GM18909 (cell line): Measurements from ENCODE around the gene DDX51.
A peak's percentile ranks its signal among the peaks of the same experiment; 100 is the strongest.
"Not testable (repeated sequence)": the region's sequence is repeated elsewhere in the genome, so short reads cannot be mapped to it uniquely, and the experiment has no call there.

Experiments
- ATAC-seq: cut with Tn5 transposase; IDR thresholded peaks from one replicate; pipeline ENCODE4 v1.9.1; 2021; ENCODE audit warnings: mild to moderate bottlenecking; ENCODE audit not compliant: unreplicated experiment, poor library complexity

DDX51 gene

GRCh38 chr12:132143336-132144071, 615 bp downstream of the DDX51 start:
- peak; percentile 33 for ATAC-seq

- no peak for ATAC-seq
Measured at GRCh38 chr12:132142679-132143335, 1.3 kb downstream of the DDX51 start.

- ATAC-seq = no peak
Measured at GRCh38 chr12:132141976-132142678, 2.0 kb downstream of the DDX51 start.

DNA sequence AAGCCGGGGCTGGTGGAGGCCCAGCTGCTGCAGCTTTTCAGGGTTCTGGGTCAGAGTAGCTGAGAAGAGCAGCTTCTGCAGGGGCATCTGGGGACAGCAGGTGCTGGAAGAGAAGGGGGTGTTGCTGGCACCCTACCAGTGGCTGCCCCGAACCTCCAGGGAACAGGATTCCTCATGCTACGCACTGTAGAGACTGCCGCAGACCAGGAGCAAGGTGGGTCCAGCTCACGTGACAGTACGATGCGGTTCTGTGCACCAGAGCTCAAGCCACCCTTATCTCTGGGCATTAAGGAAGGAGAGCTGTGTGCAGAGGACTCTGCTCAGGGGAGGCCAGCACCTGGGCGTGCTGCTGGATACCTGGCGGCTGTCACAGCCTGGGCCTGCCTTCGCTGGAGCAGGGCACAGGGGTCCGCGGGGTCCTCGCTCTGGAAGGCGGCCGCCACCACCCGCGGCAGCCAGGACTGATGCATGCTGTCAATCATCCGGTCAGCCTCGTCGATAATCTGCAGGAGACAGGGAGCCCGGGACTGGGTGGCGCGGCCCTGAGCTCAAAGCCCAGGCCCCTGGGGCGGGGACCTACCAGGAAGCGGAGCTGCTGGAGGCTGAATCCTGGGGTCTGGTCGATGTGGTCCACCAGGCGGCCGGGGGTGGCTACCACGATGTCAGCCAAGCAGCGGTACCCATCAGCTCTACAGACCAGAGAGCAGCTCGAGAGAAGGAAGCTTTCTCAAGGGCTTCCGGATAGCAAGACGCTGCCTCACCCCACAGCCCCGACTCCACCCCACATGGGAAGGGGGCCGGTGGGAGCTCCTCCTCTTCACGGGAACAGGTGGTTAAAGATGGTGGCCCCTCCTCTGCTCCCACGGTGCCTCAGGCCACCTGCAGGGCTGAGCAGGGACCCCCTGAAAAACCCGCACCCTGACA, 2.9 kb downstream of the DDX51 start:
- ATAC-seq = no peak

DNA sequence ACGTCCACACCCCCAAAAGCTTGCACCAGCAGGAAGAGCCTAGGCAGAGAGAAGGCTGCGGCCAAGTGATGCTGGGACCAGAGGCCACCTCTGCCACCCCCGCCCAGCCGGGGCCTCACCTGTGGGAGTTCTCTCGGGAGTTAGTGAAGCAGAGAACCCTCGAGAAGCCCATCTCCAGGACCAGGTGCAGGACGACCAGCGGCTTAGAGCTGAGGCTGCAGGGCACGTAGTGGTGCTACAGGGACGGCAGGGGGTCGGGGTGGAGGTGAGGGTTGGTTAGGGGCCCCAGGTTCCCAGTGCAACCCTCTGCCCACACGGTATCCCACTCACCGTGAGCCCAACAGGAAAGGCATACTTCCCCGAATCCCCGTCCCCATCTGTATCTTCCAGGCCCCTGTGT, 3.6 kb downstream of the DDX51 start:
- no peak for ATAC-seq

- ATAC-seq = no peak
Measured at GRCh38 chr12:132139912-132140311, 4.2 kb downstream of the DDX51 start.

- ATAC-seq = no peak
Measured at GRCh38 chr12:132138941-132139871, 4.9 kb downstream of the DDX51 start.

- ATAC-seq = no peak
Measured at GRCh38 chr12:132137483-132138125, 6.5 kb downstream of the DDX51 start.

GRCh38 chr12:132136226-132136625, 7.9 kb downstream of the DDX51 start:
- not testable (repeated sequence) for ATAC-seq

GRCh38 chr12:132134653-132135183, 9.4 kb downstream of the DDX51 start:
- ATAC-seq = not testable (repeated sequence)

DNA sequence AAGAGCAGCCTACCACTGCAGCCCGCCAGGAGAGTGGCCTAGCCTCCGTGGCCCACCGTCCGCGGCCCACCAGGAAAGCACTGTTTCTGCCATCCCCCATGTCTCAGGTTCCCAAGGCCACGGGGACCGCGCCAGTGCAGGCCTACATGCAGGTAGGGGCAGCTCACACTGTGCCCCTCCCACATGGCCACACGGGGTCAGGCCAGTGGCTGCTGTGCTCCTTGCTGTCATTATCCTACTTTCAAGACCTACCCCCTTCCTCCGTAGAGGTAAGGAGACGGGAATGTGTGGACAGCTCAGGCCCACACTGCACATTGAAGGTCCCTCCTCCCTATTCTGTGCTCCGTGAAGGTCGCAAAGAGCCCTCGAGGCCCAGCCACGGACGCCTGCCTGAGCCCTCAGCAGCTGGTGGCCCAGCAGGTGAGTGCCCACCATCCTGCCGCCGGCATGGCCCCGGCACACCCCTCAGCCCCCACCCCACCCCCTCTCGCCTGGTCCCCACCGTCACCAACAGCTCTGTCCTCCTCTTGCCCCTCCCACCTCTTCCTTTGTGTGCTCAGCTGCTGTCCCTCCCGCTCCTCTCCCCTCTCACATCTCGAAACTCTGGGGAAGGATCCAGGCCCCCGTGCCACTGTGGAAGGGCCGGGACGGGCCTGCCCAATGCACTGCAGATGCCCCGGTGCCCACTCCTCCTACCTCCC, 10.0 kb downstream of the DDX51 start:
- no peak for ATAC-seq

DNA sequence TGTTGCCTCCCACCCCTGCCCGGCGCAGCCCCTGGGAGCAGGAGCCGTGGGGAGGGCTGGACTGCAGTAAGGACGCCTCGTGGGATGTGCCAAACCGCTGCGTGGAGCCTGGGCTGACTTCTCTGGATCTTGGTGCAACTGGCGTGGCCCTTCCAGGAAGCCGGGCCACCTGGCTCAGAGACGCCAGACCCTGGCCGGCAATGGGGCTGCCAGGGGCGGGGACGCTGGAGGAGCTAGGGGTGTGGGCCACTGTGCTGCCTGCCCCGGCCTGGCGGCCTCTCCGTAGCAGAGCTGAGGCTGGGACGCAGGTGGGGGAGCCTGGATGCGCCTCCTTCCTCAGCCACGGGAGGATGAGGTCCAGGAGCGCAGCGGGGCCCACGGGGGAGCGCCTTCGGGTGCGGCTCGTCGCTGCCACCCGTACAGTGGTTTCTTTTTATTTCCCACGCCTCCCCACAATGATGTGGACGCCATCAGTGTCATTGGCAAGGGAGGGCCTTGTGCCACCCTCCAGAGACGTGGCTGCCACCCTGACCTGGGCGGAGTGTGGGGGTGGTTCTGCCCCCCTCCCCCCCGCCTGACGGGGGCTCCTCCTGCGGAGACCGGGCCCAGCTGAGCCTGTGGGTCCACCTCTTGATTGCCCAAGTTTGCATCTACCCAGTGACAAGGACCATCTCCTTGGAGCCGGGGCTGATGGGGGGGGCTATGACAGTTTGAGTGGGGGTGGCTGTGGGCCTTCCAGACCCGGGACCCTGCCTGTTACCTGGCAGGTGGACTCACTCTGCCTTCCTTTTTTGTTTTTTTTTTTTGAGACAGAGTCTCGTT, 11.3 kb downstream of the DDX51 start:
- ATAC-seq = no peak

DNA sequence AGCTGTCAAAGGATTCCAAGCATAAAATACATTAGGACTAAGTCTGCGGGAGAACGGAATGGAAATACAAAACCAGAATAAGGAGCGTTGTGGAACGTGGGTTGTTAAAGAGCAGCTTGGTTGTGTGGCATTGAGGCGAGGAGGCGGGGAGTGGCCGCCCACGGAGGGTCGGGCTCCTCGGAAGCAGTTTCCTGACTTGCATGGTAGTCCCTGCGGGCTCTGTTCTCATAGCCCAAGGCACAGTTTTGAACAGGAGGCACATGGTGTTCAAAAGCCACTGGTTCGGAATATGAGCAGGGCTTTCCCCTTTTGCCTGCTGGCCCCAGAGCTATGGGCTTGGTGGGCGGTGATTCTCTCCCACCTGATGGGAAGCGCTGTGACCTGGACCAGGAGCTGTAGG, 12.2 kb downstream of the DDX51 start:
- no peak for ATAC-seq

GRCh38 chr12:132131229-132131628, 12.9 kb downstream of the DDX51 start:
- ATAC-seq = no peak

DNA sequence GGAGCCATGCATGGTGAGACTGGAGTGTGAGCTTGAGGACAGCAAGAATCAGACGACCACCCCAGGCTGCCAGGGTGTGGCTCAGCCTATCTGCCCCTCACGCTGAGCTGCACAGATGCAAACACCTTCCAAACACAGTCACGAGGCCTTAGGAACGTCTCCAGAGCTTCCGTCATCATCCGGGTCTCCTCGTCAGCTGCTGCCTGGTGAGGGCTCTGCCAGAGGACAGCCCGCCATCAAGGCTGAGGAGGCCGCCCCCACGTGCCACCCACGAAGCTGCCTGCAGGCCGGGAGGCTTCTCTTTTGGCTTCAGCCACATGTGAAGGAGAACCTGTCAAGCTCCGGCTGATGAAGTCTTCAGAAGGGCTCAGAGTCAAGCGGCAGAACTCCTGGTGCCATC, 13.4 kb downstream of the DDX51 start:
- no peak for ATAC-seq

- no peak for ATAC-seq
Measured at GRCh38 chr12:132129007-132129406, 15.1 kb downstream of the DDX51 start.

- ATAC-seq = no peak
Measured at GRCh38 chr12:132127041-132127440, 17.1 kb downstream of the DDX51 start.
